ENCODE data around the gene RNF157.
"Not testable (repeated sequence)": the region's sequence is repeated elsewhere in the genome, so short reads cannot be mapped to it uniquely, and the experiment has no call there.

RNF157 gene

GRCh38 chr17:76252967-76253766 lies 12.9 kb upstream of the RNF157 start:
- peak in 1 of 2 experiments; percentile 29 for DNase-seq

- DNase-seq: peak; percentile 69 to 70
Measured at GRCh38 chr17:76252040-76252954, 12.0 kb upstream of the RNF157 start.

GRCh38 chr17:76251478-76252039 lies 11.3 kb upstream of the RNF157 start:
- DNase-seq: no peak

GRCh38 chr17:76250141-76250540 lies 9.8 kb upstream of the RNF157 start:
- peak in 1 of 2 experiments; percentile 6 for DNase-seq

- DNase-seq: peak in 1 of 2 experiments; percentile 12
Measured at GRCh38 chr17:76248013-76248782, 7.9 kb upstream of the RNF157 start.

- peak in 1 of 2 experiments; percentile 7 for DNase-seq
Measured at GRCh38 chr17:76247304-76247703, 7.0 kb upstream of the RNF157 start.

- DNase-seq: peak; percentile 69 to 76
Measured at GRCh38 chr17:76246080-76247066, 6.1 kb upstream of the RNF157 start.

- not testable (repeated sequence) for DNase-seq
Measured at GRCh38 chr17:76244721-76245120, 4.4 kb upstream of the RNF157 start.

GRCh38 chr17:76243826-76244679 lies 3.8 kb upstream of the RNF157 start:
- peak in 1 of 2 experiments; percentile 21 for DNase-seq

- DNase-seq: peak in 1 of 2 experiments; percentile 18
Measured at GRCh38 chr17:76241691-76242255, 1.5 kb upstream of the RNF157 start.

- no peak for DNase-seq
Measured at GRCh38 chr17:76241204-76241538, 878 bp upstream of the RNF157 start.

GRCh38 chr17:76239538-76240274 lies 587 bp downstream of the RNF157 start:
- peak; percentile 45 to 54 for DNase-seq

GRCh38 chr17:76238847-76239537 lies 1.3 kb downstream of the RNF157 start:
- peak in 1 of 2 experiments; percentile 19 for DNase-seq

GRCh38 chr17:76237859-76238313 lies 2.4 kb downstream of the RNF157 start:
- peak in 1 of 2 experiments; percentile 13 for DNase-seq

GRCh38 chr17:76236603-76237002 lies 3.7 kb downstream of the RNF157 start:
- no peak for DNase-seq

- no peak for DNase-seq
Measured at GRCh38 chr17:76235883-76236282, 4.4 kb downstream of the RNF157 start.

- DNase-seq: no peak
Measured at GRCh38 chr17:76234354-76234679, 6.0 kb downstream of the RNF157 start.

GRCh38 chr17:76233588-76234353 lies 6.5 kb downstream of the RNF157 start:
- DNase-seq: no peak
